Testis (tissue), 2 donors: ENCODE results near the gene CCSER1.

Experiments
- POLR2A ChIP-seq: fragments of 450-650 bp; IDR thresholded peaks from one replicate; pipeline ENCODE4 v1.6.1; 2017; ENCODE audit warnings: antibody characterized with exemption, mild to moderate bottlenecking, moderate library complexity
- TF ChIP-seq, protein P1 (sequence below), 3 experiments: fragments of 450-650 bp in 2 of 3; fragments of 200-600 bp in 1 of 3; sonication (generic) in 1 of 3; IDR thresholded peaks; one replicate each; pipeline ENCODE4 v1.5.1; 2016 to 2019; ENCODE audit warnings: antibody characterized with exemption in 3 of 3, mild to moderate bottlenecking in 2 of 3, moderate library complexity in 1 of 3

DNA sequence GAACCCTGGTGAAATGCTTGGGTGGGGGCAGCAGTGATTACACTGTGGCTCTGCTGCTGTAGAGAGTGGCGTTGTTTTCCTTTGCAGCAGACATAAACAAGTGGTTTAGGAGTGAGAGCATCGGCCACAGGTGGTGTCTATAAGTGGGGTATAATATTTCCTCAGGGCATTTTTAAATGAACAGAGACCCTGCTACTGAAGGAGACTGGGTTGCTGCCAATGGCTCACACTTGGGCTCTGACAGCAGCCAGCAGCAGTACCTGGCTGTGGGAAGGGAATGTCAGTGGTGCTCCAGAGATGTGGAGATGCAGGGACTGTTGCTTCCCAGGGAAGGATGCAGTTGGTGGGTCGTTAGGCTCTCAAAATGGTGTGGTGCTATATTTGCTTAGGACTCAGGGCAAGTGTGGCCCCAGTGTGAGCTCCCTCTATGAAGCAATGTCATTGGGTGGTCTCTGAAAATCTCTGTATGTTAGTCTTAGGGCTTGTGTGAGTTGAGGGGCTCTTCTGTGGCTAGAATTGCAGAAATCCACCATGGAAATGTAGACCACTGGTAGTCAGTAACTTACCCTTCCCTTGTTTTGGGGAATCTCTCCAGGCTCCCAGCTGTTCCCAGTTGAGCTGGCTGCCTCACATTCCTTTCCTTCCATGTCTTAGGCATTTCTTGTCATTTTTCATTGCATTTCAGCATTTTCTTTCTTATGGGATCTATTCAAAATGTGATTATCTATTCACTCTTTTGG lies 1153.5 kb downstream of the CCSER1 start:
- no peak for TF ChIP-seq POLR2A
- TF ChIP-seq, protein P1, sequence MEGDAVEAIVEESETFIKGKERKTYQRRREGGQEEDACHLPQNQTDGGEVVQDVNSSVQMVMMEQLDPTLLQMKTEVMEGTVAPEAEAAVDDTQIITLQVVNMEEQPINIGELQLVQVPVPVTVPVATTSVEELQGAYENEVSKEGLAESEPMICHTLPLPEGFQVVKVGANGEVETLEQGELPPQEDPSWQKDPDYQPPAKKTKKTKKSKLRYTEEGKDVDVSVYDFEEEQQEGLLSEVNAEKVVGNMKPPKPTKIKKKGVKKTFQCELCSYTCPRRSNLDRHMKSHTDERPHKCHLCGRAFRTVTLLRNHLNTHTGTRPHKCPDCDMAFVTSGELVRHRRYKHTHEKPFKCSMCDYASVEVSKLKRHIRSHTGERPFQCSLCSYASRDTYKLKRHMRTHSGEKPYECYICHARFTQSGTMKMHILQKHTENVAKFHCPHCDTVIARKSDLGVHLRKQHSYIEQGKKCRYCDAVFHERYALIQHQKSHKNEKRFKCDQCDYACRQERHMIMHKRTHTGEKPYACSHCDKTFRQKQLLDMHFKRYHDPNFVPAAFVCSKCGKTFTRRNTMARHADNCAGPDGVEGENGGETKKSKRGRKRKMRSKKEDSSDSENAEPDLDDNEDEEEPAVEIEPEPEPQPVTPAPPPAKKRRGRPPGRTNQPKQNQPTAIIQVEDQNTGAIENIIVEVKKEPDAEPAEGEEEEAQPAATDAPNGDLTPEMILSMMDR (IDR thresholded peaks at IDR 0.05) = no peak
